Measurements from ENCODE around the gene EXOC3L1.
A peak's percentile ranks its signal among the peaks of the same experiment; 100 is the strongest.

The EXOC3L1 gene

GRCh38 chr16:67161595-67162058 is 28.3 kb downstream of the EXOC3L1 start:
- no peak for DNase-seq

- DNase-seq: peak; percentile 71
Observed at GRCh38 chr16:67158637-67159600, 31.0 kb downstream of the EXOC3L1 start.

GRCh38 chr16:67157892-67158635 is 31.9 kb downstream of the EXOC3L1 start:
- no peak for DNase-seq

- DNase-seq: no peak
Observed at GRCh38 chr16:67157106-67157748, 32.7 kb downstream of the EXOC3L1 start.

- no peak for DNase-seq
Observed at GRCh38 chr16:67156143-67156844, 33.6 kb downstream of the EXOC3L1 start.

- DNase-seq: peak; percentile 67
Observed at GRCh38 chr16:67155295-67156142, 34.4 kb downstream of the EXOC3L1 start.

GRCh38 chr16:67154578-67155294 is 35.2 kb downstream of the EXOC3L1 start:
- DNase-seq: no peak

- no peak for DNase-seq
Observed at GRCh38 chr16:67151431-67152097, 38.4 kb downstream of the EXOC3L1 start.

GRCh38 chr16:67150833-67151396 is 39.0 kb downstream of the EXOC3L1 start, which contains the start of gene B3GNT9:
Gene B3GNT9, minus strand, starts transcription at chr16:67150998. Its CDS starts 513 bp downstream, at chr16:67150485.
- DNase-seq: no peak

- peak; percentile 51 for DNase-seq
Observed at GRCh38 chr16:67150047-67150832, 39.7 kb downstream of the EXOC3L1 start.

GRCh38 chr16:67149276-67150046 is 40.5 kb downstream of the EXOC3L1 start:
- no peak for DNase-seq

- no peak for DNase-seq
Observed at GRCh38 chr16:67148656-67149275, 41.2 kb downstream of the EXOC3L1 start.

GRCh38 chr16:67148221-67148620 is 41.7 kb downstream of the EXOC3L1 start:
- DNase-seq: no peak

GRCh38 chr16:67147437-67148140 is 42.3 kb downstream of the EXOC3L1 start:
- no peak for DNase-seq

- no peak for DNase-seq
Observed at GRCh38 chr16:67146523-67147357, 43.2 kb downstream of the EXOC3L1 start.

- DNase-seq: no peak
Observed at GRCh38 chr16:67145746-67146145, 44.2 kb downstream of the EXOC3L1 start.

All from activated T-cell treated with anti-CD3 and anti-CD28 coated beads for 4 hours (primary cell).